GM12878 (cell line): ENCODE results near the gene IRX4. TPM values are rescaled to one million over a fixed set of nuclear protein-coding genes. Genes with fewer than 3 reads are reported as not detected.

Source experiments
- ATAC-seq: fragments of 200-7000 bp; cut with Tn5 transposase; 3 replicates; pipeline ENCODE4 v1.9.1; 2020; ENCODE audit warnings: mild to moderate bottlenecking, moderate library complexity
- BruUV-seq: library from RNA; stranded (reverse); fragments of 400-500 nt; replicated peaks from 2 replicates; lab custom pipeline; 2021; lab: Mats Ljungman, UMichigan
- CTCF ChIA-PET: fragments of 300-600 bp; sonication (Branson Sonifier 250); formaldehyde crosslinking; extraction: SDS; loops from one replicate; lab custom pipeline; 2021; ENCODE audit warnings: inconsistent platforms; lab: Yijun Ruan, JAX
- POLR2A ChIA-PET: fragments of 350-600 bp; formaldehyde crosslinking; extraction: SDS; loops from one replicate; lab custom pipeline; 2021; ENCODE audit warnings: inconsistent platforms; lab: Charles Lee
- RAD21 ChIA-PET: fragments of 300-600 bp; sonication (Branson Sonifier 250); formaldehyde crosslinking; loops from one replicate; lab custom pipeline; 2023; ENCODE audit warnings: antibody characterized with exemption; ENCODE audit not compliant: unreplicated experiment; lab: Charles Lee
- SMC1A ChIA-PET: fragments of 300-600 bp; sonication (Branson Sonifier 250); formaldehyde crosslinking; loops from one replicate; lab custom pipeline; 2023; ENCODE audit not compliant: unreplicated experiment, uncharacterized antibody; lab: Charles Lee
- DNase-seq: peaks from one replicate; pipeline ENCODE4 v3.0.0-alpha.2; 2011; ENCODE audit warnings: low read depth, low spot score
- FAIRE-seq: peaks from 3 replicates; lab custom pipeline; 2011; peaks lifted over from hg19 to GRCh38; lab: Jason Lieb, UNC
- H2AFZ ChIP-seq: 2 replicates; pipeline ENCODE4 v1.6.0; 2011; ENCODE audit warnings: low read depth, low read length, control low read depth; ENCODE audit not compliant: control insufficient read depth
- H3K27ac ChIP-seq: 2 replicates; pipeline ENCODE4 v1.5.1; 2011; ENCODE audit warnings: control low read depth; ENCODE audit not compliant: control insufficient read depth, insufficient read depth
- H3K27me3 ChIP-seq, 2 experiments: replicated peaks in 1 of 2; 2 replicates each; pipeline versions ENCODE4 v1.6.0 to v1.6.1; 2011; ENCODE audit warnings: low read length in 1 of 2; ENCODE audit not compliant: control insufficient read depth in 2 of 2, insufficient read depth in 2 of 2
- H3K36me3 ChIP-seq, 2 experiments: 2 replicates each; pipeline ENCODE4 v1.5.1; 2011; ENCODE audit warnings: low read length in 1 of 2; ENCODE audit not compliant: control insufficient read depth in 2 of 2, insufficient read depth in 2 of 2
- H3K4me1 ChIP-seq: 2 replicates; pipeline ENCODE4 v1.6.1; 2011; ENCODE audit warnings: mild to moderate bottlenecking, low read length, moderate library complexity, mixed read lengths; ENCODE audit not compliant: control insufficient read depth, insufficient read depth
- H3K4me2 ChIP-seq: 2 replicates; pipeline ENCODE4 v1.6.0; 2011; ENCODE audit warnings: control low read depth; ENCODE audit not compliant: control insufficient read depth, insufficient read depth
- H3K4me3 ChIP-seq: fragments of 200-600 bp; sonication (generic); 2 replicates; pipeline ENCODE4 v1.5.1; 2016
- H3K79me2 ChIP-seq: 2 replicates; pipeline ENCODE4 v1.6.0; 2011; ENCODE audit warnings: low read length; ENCODE audit not compliant: control insufficient read depth, insufficient read depth
- H3K9ac ChIP-seq: 2 replicates; pipeline ENCODE4 v1.8.0; 2011; ENCODE audit warnings: low read length, control low read depth, mixed read lengths; ENCODE audit not compliant: control insufficient read depth, insufficient read depth
- H3K9me3 ChIP-seq: replicated peaks from 3 replicates; pipeline ENCODE4 v1.5.1; 2011; ENCODE audit warnings: mild to moderate bottlenecking, low read length; ENCODE audit not compliant: control insufficient read depth, insufficient read depth
- H4K20me1 ChIP-seq: 2 replicates; pipeline ENCODE4 v1.6.0; 2011; ENCODE audit not compliant: control insufficient read depth, insufficient read depth
- ASH2L ChIP-seq: fragments of 300-600, 200-600 bp; sonication (generic); IDR thresholded peaks from 2 replicates; pipeline ENCODE4 v1.6.1; 2017; ENCODE audit warnings: low read depth, mild to moderate bottlenecking, borderline replicate concordance
- CEBPZ ChIP-seq: fragments of 150-350 bp; IDR thresholded peaks from 2 replicates; pipeline ENCODE4 v1.6.1; 2016; ENCODE audit warnings: low read depth, low read length
- ETV6 ChIP-seq, 2 experiments: fragments of 450-650 bp in 1 of 2; IDR thresholded peaks in 1 of 2; conservative IDR thresholded peaks in 1 of 2; 2 replicates each; pipeline ENCODE4 v1.6.1; 2014; ENCODE audit warnings: antibody characterized with exemption in 1 of 2, borderline replicate concordance in 1 of 2, low read depth in 1 of 2, mild to moderate bottlenecking in 1 of 2, moderate library complexity in 1 of 2
- FOXM1 ChIP-seq: IDR thresholded peaks from 2 replicates; pipeline ENCODE4 v1.6.1; 2012; ENCODE audit warnings: low read depth, mild to moderate bottlenecking, inconsistent platforms, low read length, moderate library complexity
- IRF4 ChIP-seq: IDR thresholded peaks from 2 replicates; pipeline ENCODE4 v1.6.1; 2011; ENCODE audit warnings: low read depth, low read length
- KDM1A ChIP-seq: fragments of 200-600 bp; sonication (generic); IDR thresholded peaks from 2 replicates; pipeline ENCODE4 v1.6.1; 2016; ENCODE audit warnings: borderline replicate concordance
- SP1 ChIP-seq: IDR thresholded peaks from one replicate; pipeline ENCODE4 v1.6.1; 2011; ENCODE audit warnings: low read depth, low read length
- SREBF1 ChIP-seq: IDR thresholded peaks from 2 replicates; pipeline ENCODE4 v1.6.1; 2012; ENCODE audit warnings: mild to moderate bottlenecking, low read length
- SREBF2 ChIP-seq: IDR thresholded peaks from 2 replicates; pipeline ENCODE4 v1.6.1; 2012; ENCODE audit warnings: mild to moderate bottlenecking, low read length
- YBX1 ChIP-seq: fragments of 450-650 bp; IDR thresholded peaks from 2 replicates; pipeline ENCODE4 v1.6.1; 2016; ENCODE audit warnings: antibody characterized with exemption
- ZNF207 ChIP-seq: fragments of 450-650 bp; IDR thresholded peaks from 2 replicates; pipeline ENCODE4 v1.6.1; 2014; ENCODE audit warnings: antibody characterized with exemption, mild to moderate bottlenecking, borderline replicate concordance
- WGBS: methylation state at CpG from one replicate; pipeline ENCODE4 v1.1.6; 2016; ENCODE audit warnings: low lambda C conversion rate; ENCODE audit not compliant: insufficient replicate concordance, insufficient coverage; ENCODE audit errors: missing lambda C conversion rate; 5-methylcytosine and 5-hydroxymethylcytosine counted together
- in situ Hi-C: fragments of 300-500 bp; cut with MboI; formaldehyde crosslinking; loops from 9 replicates; pipeline ENCODE4 v1.14.3; 2018; ENCODE audit warnings: mixed read lengths
- intact Hi-C: fragments of 100-400 bp; cut with micrococcal nuclease; formaldehyde crosslinking; loops from one replicate; pipeline ENCODE4 v1.14.2; 2022; ENCODE audit not compliant: unreplicated experiment
- polyA plus RNA-seq, 11 experiments: library from polyadenylated mRNA; depleted of rRNA in 4 of 11; unstranded in 6 of 11; stranded (reverse) in 5 of 11; fragments of >200 nt; fragmentation: Nextera tagmentation in 4 of 11; fragmentation: Illumina TruSeq in 1 of 11; extraction: Ambion mirVana in 4 of 11; extraction: Trizol in 1 of 11; gene quantifications; 1 replicate in 1 of 11; 2 replicates in 10 of 11; pipeline versions ENCODE4 v1.2.1 to v1.2.3, GENCODE V29; 2011 to 2016; ENCODE audit warnings: inconsistent platforms in 2 of 11, missing spikeins in 2 of 11, low read depth in 1 of 11
- total RNA-seq, 4 experiments: library from RNA; depleted of rRNA in 3 of 4; stranded (reverse); fragments of >200 nt in 3 of 4; fragmentation: Illumina TruSeq in 1 of 4; extraction: Trizol in 1 of 4; gene quantifications; 2 replicates each; pipeline versions ENCODE4 v1.2.1 to v1.2.3, GENCODE V29; 2013 to 2021
- TF ChIP-seq, protein P1 (sequence below): fragments of 450-650 bp; IDR thresholded peaks from 2 replicates; pipeline ENCODE4 v1.6.1; 2017; ENCODE audit warnings: low read depth, mild to moderate bottlenecking, moderate library complexity
- TF ChIP-seq, protein P2 (sequence below): fragments of 150-350 bp; IDR thresholded peaks from 2 replicates; pipeline ENCODE4 v1.6.1; 2014; ENCODE audit warnings: mild to moderate bottlenecking, low read depth, low read length
- TF ChIP-seq, protein P3 (sequence below): IDR thresholded peaks from 2 replicates; pipeline ENCODE4 v1.6.1; 2011; ENCODE audit warnings: borderline replicate concordance, low read depth, mild to moderate bottlenecking, moderate library complexity, mixed read lengths, low read length; ENCODE audit not compliant: insufficient read depth; ENCODE audit errors: extremely low read length
- TF ChIP-seq, protein P4 (sequence below), 3 experiments: IDR thresholded peaks in 2 of 3; conservative IDR thresholded peaks in 1 of 3; 2 replicates each; pipeline ENCODE4 v1.5.1; 2011; ENCODE audit warnings: low read depth in 3 of 3, low read length in 3 of 3, mild to moderate bottlenecking in 3 of 3, control low read depth in 2 of 3, moderate library complexity in 2 of 3, inconsistent platforms in 1 of 3, mixed read lengths in 1 of 3; ENCODE audit not compliant: control insufficient read depth in 2 of 3, insufficient read depth in 1 of 3; ENCODE audit errors: extremely low read depth in 1 of 3

IRX4 gene
- total and polyA plus RNA-seq, 10 of the 15 experiments (the other 5 are each of a cell fraction or from before 2014, with no cell fraction given): not detected

DNA sequence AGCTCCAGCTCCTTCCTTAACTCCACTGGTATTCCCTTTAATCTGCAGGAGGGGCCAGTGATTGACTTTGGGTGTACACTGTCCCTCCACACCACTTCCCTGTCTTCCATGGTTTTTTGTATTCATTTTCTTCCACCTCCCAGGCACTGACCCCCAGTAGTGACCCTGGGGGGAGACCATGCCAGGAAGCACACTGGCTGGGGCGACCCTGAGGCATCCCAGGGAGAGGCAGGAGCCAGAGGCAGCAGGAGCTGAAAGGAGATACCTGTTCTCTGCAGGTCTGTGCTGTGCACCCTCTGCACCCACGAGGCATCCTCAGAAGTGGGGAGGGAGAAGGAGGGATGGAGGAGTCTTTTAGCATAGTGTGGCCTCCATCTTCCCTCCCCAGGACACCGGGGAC, 27.6 kb downstream of the IRX4 start:
- Histone ChIP-seq H3K4me3 (no peak overlapping the region), H3K9me3 (no peaks in the 10 kb centered on the region), H3K4me1 (no peaks in the 10 kb centered on the region), H3K79me2 (no peaks in the 10 kb centered on the region), H4K20me1 (no peaks in the 10 kb centered on the region), H3K27ac (no peak overlapping the region), H3K27me3 (no peaks in the 10 kb centered on the region; a peak in 3 of 4 replicates), H3K4me2 (no peak overlapping the region), H3K9ac (no peak overlapping the region), H2AFZ (no peak overlapping the region), H3K36me3 (no peaks in the 10 kb centered on the region)
- no peak for FAIRE-seq
- 0% methylated on average over 3 of the region's 3 CpGs for WGBS
- in situ Hi-C loops (no loop called here), intact Hi-C loops (no loop called here)
- ChIA-PET SMC1A (no interaction called here), CTCF (no interaction called here), POLR2A (no interaction called here), RAD21 (no interaction called here)
- no peak for ATAC-seq
- TF ChIP-seq SREBF2 (no peak), YBX1 (no peak), CEBPZ (no peak), IRF4 (no peak), SREBF1 (no peak), ETV6 (conservative IDR thresholded peaks at IDR 0.05 in 1 of 2, IDR thresholded peaks at IDR 0.05 in 1 of 2; ENCODE audit: borderline replicate concordance in 1 of 2, low read depth in 1 of 2) (no peak), ASH2L (no peak), SP1 (no peak), FOXM1 (no peak), ZNF207 (no peak), KDM1A (no peak)
- TF ChIP-seq, protein P1, sequence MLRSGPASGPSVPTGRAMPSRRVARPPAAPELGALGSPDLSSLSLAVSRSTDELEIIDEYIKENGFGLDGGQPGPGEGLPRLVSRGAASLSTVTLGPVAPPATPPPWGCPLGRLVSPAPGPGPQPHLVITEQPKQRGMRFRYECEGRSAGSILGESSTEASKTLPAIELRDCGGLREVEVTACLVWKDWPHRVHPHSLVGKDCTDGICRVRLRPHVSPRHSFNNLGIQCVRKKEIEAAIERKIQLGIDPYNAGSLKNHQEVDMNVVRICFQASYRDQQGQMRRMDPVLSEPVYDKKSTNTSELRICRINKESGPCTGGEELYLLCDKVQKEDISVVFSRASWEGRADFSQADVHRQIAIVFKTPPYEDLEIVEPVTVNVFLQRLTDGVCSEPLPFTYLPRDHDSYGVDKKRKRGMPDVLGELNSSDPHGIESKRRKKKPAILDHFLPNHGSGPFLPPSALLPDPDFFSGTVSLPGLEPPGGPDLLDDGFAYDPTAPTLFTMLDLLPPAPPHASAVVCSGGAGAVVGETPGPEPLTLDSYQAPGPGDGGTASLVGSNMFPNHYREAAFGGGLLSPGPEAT: no peak
- TF ChIP-seq, protein P2, sequence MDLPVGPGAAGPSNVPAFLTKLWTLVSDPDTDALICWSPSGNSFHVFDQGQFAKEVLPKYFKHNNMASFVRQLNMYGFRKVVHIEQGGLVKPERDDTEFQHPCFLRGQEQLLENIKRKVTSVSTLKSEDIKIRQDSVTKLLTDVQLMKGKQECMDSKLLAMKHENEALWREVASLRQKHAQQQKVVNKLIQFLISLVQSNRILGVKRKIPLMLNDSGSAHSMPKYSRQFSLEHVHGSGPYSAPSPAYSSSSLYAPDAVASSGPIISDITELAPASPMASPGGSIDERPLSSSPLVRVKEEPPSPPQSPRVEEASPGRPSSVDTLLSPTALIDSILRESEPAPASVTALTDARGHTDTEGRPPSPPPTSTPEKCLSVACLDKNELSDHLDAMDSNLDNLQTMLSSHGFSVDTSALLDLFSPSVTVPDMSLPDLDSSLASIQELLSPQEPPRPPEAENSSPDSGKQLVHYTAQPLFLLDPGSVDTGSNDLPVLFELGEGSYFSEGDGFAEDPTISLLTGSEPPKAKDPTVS: no peak
- TF ChIP-seq, protein P3, sequence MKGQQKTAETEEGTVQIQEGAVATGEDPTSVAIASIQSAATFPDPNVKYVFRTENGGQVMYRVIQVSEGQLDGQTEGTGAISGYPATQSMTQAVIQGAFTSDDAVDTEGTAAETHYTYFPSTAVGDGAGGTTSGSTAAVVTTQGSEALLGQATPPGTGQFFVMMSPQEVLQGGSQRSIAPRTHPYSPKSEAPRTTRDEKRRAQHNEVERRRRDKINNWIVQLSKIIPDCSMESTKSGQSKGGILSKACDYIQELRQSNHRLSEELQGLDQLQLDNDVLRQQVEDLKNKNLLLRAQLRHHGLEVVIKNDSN: no peak
- TF ChIP-seq, protein P4, sequence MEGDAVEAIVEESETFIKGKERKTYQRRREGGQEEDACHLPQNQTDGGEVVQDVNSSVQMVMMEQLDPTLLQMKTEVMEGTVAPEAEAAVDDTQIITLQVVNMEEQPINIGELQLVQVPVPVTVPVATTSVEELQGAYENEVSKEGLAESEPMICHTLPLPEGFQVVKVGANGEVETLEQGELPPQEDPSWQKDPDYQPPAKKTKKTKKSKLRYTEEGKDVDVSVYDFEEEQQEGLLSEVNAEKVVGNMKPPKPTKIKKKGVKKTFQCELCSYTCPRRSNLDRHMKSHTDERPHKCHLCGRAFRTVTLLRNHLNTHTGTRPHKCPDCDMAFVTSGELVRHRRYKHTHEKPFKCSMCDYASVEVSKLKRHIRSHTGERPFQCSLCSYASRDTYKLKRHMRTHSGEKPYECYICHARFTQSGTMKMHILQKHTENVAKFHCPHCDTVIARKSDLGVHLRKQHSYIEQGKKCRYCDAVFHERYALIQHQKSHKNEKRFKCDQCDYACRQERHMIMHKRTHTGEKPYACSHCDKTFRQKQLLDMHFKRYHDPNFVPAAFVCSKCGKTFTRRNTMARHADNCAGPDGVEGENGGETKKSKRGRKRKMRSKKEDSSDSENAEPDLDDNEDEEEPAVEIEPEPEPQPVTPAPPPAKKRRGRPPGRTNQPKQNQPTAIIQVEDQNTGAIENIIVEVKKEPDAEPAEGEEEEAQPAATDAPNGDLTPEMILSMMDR (IDR thresholded peaks at IDR 0.05 in 2 of 3, conservative IDR thresholded peaks at IDR 0.05 in 1 of 3; ENCODE audit: control insufficient read depth in 2 of 3, extremely low read depth in 1 of 3, insufficient read depth in 1 of 3, low read depth in 3 of 3, low read length in 3 of 3): no peak
- no peak for DNase-seq
- no TSS peak for BruUV-seq
